OCI-LY7 (cell line): ENCODE data around the gene IQSEC1. TPM values are rescaled to one million over a fixed set of nuclear protein-coding genes. Genes with fewer than 3 reads are reported as not detected.

Experiments used
- BruUV-seq: library from RNA; stranded (reverse); fragments of 400-500 nt; replicated peaks from 2 replicates; lab custom pipeline; 2021; lab: Mats Ljungman, UMichigan
- CTCF ChIA-PET: fragments of 300-600 bp; sonication (Branson Sonifier 250); formaldehyde crosslinking; loops from one replicate; lab custom pipeline; 2022; ENCODE audit warnings: antibody characterized with exemption; ENCODE audit not compliant: unreplicated experiment; lab: Charles Lee
- POLR2A ChIA-PET: fragments of 300-600 bp; sonication (Branson Sonifier 250); formaldehyde crosslinking; loops from one replicate; lab custom pipeline; 2022; ENCODE audit warnings: antibody characterized with exemption; lab: Charles Lee
- DNase-seq: peaks from one replicate; pipeline ENCODE4 v3.0.0-alpha.2; 2015; ENCODE audit warnings: low spot score
- H2AFZ ChIP-seq: fragments of 200-600 bp; sonication (generic), shearing (Covaris generic); 2 replicates; pipeline ENCODE4 v1.6.1; 2014; ENCODE audit warnings: mild to moderate bottlenecking, antibody characterized with exemption, low read length, moderate library complexity
- H3K27ac ChIP-seq: fragments of 200-600 bp; sonication (generic); 2 replicates; pipeline ENCODE4 v1.5.1; 2014; ENCODE audit warnings: mixed run types, low read depth, mild to moderate bottlenecking, moderate library complexity, low read length, inconsistent platforms; ENCODE audit not compliant: poor library complexity, severe bottlenecking
- H3K36me3 ChIP-seq: fragments of 200-600 bp; sonication (generic); 2 replicates; pipeline ENCODE4 v1.6.1; 2014; ENCODE audit warnings: mild to moderate bottlenecking, antibody characterized with exemption, low read length, moderate library complexity, mixed read lengths; ENCODE audit not compliant: insufficient read depth
- H3K4me1 ChIP-seq: fragments of 200-600 bp; sonication (generic); 2 replicates; pipeline ENCODE4 v1.5.1; 2014; ENCODE audit warnings: mild to moderate bottlenecking, low read length; ENCODE audit not compliant: insufficient read depth, poor library complexity, severe bottlenecking
- H3K4me2 ChIP-seq: fragments of 200-600 bp; sonication (generic); 2 replicates; pipeline ENCODE4 v1.6.1; 2014; ENCODE audit warnings: mild to moderate bottlenecking, low read length
- H3K4me3 ChIP-seq: fragments of 200-600 bp; sonication (generic); 2 replicates; pipeline ENCODE4 v1.5.1; 2014; ENCODE audit warnings: mild to moderate bottlenecking, low read depth, low read length; ENCODE audit not compliant: poor library complexity, severe bottlenecking
- H3K79me2 ChIP-seq: fragments of 200-600 bp; sonication (generic); 2 replicates; pipeline ENCODE4 v1.6.1; 2016; ENCODE audit warnings: low read depth, mild to moderate bottlenecking, low read length, moderate library complexity, mixed read lengths; ENCODE audit not compliant: insufficient read depth
- H3K9me2 ChIP-seq: fragments of 200-600 bp; sonication (generic); 2 replicates; pipeline ENCODE4 v1.6.1; 2016; ENCODE audit warnings: mild to moderate bottlenecking, low read length, mixed read lengths; ENCODE audit not compliant: insufficient read depth
- H3K9me3 ChIP-seq: fragments of 200-600 bp; sonication (generic); 2 replicates; pipeline ENCODE4 v1.6.1; 2014; ENCODE audit warnings: mild to moderate bottlenecking, mixed run types, low read length, mixed read lengths
- H4K20me1 ChIP-seq: fragments of 200-600 bp; sonication (generic); 2 replicates; pipeline ENCODE4 v1.6.1; 2014; ENCODE audit warnings: mild to moderate bottlenecking, antibody characterized with exemption, low read length, moderate library complexity, mixed read lengths; ENCODE audit not compliant: insufficient read depth
- EZH2phosphoT487 ChIP-seq: fragments of 200-600 bp; sonication (generic); IDR thresholded peaks from 2 replicates; pipeline ENCODE4 v1.6.1; 2018; ENCODE audit warnings: low read depth, borderline replicate concordance, mild to moderate bottlenecking, mixed run types, antibody characterized with exemption, low read length, moderate library complexity, mixed read lengths
- intact Hi-C: fragments of 100-400 bp; cut with micrococcal nuclease; formaldehyde crosslinking; loops from one replicate; pipeline ENCODE4 v1.10.0; 2022; ENCODE audit not compliant: unreplicated experiment
- total RNA-seq, 2 experiments: library from RNA; depleted of rRNA in 1 of 2; stranded (reverse); fragments of >200 nt in 1 of 2; shearing (Covaris generic) in 1 of 2; gene quantifications; 2 replicates each; pipeline ENCODE4 v1.2.3, GENCODE V29; 2014 to 2022
- TF ChIP-seq, protein P1 (sequence below): fragments of 200-600 bp; sonication (generic); conservative IDR thresholded peaks from 2 replicates; pipeline ENCODE4 v1.5.1; 2014; ENCODE audit warnings: mild to moderate bottlenecking, antibody characterized with exemption, low read length, moderate library complexity, mixed read lengths

IQSEC1 gene
- total RNA-seq, 2 experiments from 2014 or later: 25.2 to 70.1 TPM

DNA sequence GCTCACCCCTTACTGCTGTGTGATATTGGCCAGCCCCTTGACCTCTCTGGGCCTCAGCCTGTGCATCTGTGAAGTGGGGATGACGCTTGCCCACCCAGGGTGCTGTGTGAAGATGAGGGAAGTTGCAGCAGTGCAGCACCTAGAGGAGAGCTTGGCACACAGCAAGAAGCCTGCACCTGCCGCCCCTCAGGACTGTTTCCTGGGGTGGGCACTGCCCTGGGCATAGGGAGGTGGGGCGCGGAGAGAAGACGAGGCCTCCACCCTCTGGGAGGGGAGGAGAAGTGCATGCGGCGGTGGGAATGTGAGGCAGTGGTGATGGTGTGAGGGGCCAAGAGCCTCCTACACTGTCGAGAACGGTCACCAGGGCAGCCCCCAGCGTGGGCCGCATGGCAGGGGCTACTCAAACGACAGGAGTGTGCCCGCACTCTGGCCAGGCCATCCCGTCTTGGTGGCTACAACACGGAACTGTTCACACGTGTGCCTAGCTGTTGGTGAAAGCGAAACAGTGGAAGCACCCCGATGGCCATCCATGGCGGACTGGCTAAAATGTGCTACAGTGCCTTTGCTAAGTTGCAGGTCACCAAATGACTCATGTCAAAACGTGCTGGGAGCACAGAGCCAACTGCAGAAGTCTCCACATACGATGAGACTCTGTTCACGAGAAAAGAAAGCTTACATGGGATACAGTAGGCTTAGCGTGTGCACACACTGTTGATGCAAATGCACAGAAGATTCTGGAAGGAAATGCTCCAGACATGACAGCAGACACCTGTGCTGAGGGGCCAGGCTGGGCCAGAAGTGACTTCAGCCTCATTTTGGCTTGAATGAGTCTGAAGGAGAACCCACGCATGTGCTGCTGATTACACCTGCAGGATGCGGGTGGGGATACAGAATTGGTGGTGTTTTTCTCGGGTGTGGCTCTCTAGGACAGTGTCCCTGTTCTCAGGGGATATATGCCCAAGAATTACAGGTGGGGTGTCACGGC lies 40.4 kb upstream of the IQSEC1 start:
- POLR2A ChIA-PET: interaction anchor here (0.7 kb wide), 1 partner anchor 85 kb away, joined by 3 read pairs; no protein-coding TSS in a partner anchor
- H3K4me3 ChIP-seq: no peak overlapping the region
- H2AFZ ChIP-seq: no peak overlapping the region; the same call in 1 of the 2 replicates
- TF ChIP-seq, protein P1, sequence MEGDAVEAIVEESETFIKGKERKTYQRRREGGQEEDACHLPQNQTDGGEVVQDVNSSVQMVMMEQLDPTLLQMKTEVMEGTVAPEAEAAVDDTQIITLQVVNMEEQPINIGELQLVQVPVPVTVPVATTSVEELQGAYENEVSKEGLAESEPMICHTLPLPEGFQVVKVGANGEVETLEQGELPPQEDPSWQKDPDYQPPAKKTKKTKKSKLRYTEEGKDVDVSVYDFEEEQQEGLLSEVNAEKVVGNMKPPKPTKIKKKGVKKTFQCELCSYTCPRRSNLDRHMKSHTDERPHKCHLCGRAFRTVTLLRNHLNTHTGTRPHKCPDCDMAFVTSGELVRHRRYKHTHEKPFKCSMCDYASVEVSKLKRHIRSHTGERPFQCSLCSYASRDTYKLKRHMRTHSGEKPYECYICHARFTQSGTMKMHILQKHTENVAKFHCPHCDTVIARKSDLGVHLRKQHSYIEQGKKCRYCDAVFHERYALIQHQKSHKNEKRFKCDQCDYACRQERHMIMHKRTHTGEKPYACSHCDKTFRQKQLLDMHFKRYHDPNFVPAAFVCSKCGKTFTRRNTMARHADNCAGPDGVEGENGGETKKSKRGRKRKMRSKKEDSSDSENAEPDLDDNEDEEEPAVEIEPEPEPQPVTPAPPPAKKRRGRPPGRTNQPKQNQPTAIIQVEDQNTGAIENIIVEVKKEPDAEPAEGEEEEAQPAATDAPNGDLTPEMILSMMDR: peak; percentile 56
- no peak for TF ChIP-seq EZH2phosphoT487
- no peaks in the 10 kb centered on the region for H4K20me1 ChIP-seq
- H3K9me2 ChIP-seq: no peaks in the 10 kb centered on the region
- H3K4me1 ChIP-seq: peaks cover 45% of the 10 kb centered on the region
- H3K4me2 ChIP-seq: peak overlapping the region; percentile 21
- no peak overlapping the region for H3K27ac ChIP-seq
- CTCF ChIA-PET: interaction anchor here (0.6 to 1.6 kb wide), 2 partner anchors 22 to 91 kb away, joined by 4 to 6 read pairs; no protein-coding TSS in a partner anchor
- no TSS peak for BruUV-seq
- H3K9me3 ChIP-seq: no peaks in the 10 kb centered on the region
- H3K36me3 ChIP-seq: no peaks in the 10 kb centered on the region
- intact Hi-C loops: loop anchor here (2.0 to 5.0 kb wide), 2 partner anchors 67 to 339 kb away; no protein-coding TSS in a partner anchor
- no peaks in the 10 kb centered on the region for H3K79me2 ChIP-seq
- peak; percentile 72 for DNase-seq

GRCh38 chr3:13112521-13113345 lies 39.5 kb upstream of the IQSEC1 start:
- DNase-seq: no peak
- Histone ChIP-seq H2AFZ (no peak overlapping the region; the same call in 1 of the 2 replicates), H3K9me2 (no peaks in the 10 kb centered on the region), H3K79me2 (no peaks in the 10 kb centered on the region), H3K4me2 (0 out of 2 replicates have a peak overlapping the region, but pooled peaks have one; percentile 21), H3K27ac (no peak overlapping the region), H3K36me3 (no peaks in the 10 kb centered on the region), H3K4me3 (no peak overlapping the region), H3K4me1 (peaks cover 45% of the 10 kb centered on the region), H4K20me1 (no peaks in the 10 kb centered on the region), H3K9me3 (no peaks in the 10 kb centered on the region)
- BruUV-seq: no TSS peak
- CTCF ChIA-PET: interaction anchor here (1.6 kb wide), 1 partner anchor 21 kb away, joined by 6 read pairs; no protein-coding TSS in a partner anchor
- TF ChIP-seq EZH2phosphoT487: no peak
- TF ChIP-seq, protein P1: no peak
- intact Hi-C loops: loop anchor here (2.0 to 5.0 kb wide), 2 partner anchors 66 to 340 kb away; no protein-coding TSS in a partner anchor
- POLR2A ChIA-PET: no interaction called here
